ENCODE results near the gene ERGIC1. TPM values are rescaled to one million over a fixed set of nuclear protein-coding genes. Genes with fewer than 3 reads are reported as not detected.
A peak's percentile ranks its signal among the peaks of the same experiment; 100 is the strongest.

Gene ERGIC1
- total RNA-seq, 4 donors from 2014 or later, result 156 to 214 (median 175) TPM

- peak; percentile 50 to 55 for DNase-seq
- 6 to 8% methylated on average over 39 to 41 of the region's 54 CpGs for WGBS, 2 donors
- Histone ChIP-seq H3K4me3 (replicated peaks in 1 of 3) (peak overlapping the region in 2 of 3 donors; percentile 42 to 64), H3K27ac (peak overlapping the region; percentile 57 to 87 (median 67)), H3K27me3 (no peaks in the 10 kb centered on the region), H3K36me3 (no peaks in the 10 kb centered on the region), H3K9me3 (no peaks in the 10 kb centered on the region), H3K4me1 (peaks cover 10 to 12% of the 10 kb centered on the region in 2 donors)
- no peak for TF ChIP-seq CTCF (IDR thresholded peaks at IDR 0.05)
- TF ChIP-seq POLR2A (IDR thresholded peaks at IDR 0.05), result no peak
- intact Hi-C loops (cut with DNase I), result no loop called here
Measured at GRCh38 chr5:172958331-172959046, 124.4 kb downstream of the ERGIC1 start.

GRCh38 chr5:172959824-172960799 lies 126.1 kb downstream of the ERGIC1 start:
- DNase-seq, result no peak
- TF ChIP-seq POLR2A (IDR thresholded peaks at IDR 0.05) (no peak), CTCF (IDR thresholded peaks at IDR 0.05) (no peak)
- peak overlapping the region; percentile 3 to 87 (median 64) for H3K4me3 ChIP-seq (replicated peaks in 1 of 3)
- H3K27me3 ChIP-seq, result no peaks in the 10 kb centered on the region
- intact Hi-C loops (cut with DNase I), result no loop called here
- peak overlapping the region in 1 of 3 donors; percentile 87 for H3K27ac ChIP-seq
- 11 to 13% methylated on average over 28 of the region's 28 CpGs for WGBS, 2 donors
- H3K36me3 ChIP-seq, result no peaks in the 10 kb centered on the region
- no peaks in the 10 kb centered on the region for H3K9me3 ChIP-seq
- peaks cover 10 to 12% of the 10 kb centered on the region in 2 donors for H3K4me1 ChIP-seq

GRCh38 chr5:172969921-172970320 lies 135.9 kb downstream of the ERGIC1 start:
- H3K27me3 ChIP-seq, result no peaks in the 10 kb centered on the region
- no peaks in the 10 kb centered on the region for H3K4me1 ChIP-seq
- no peak for DNase-seq
- no peak for TF ChIP-seq POLR2A (IDR thresholded peaks at IDR 0.05)
- no peak for TF ChIP-seq CTCF (IDR thresholded peaks at IDR 0.05)
- peaks cover 8 to 10% of the 10 kb centered on the region in 2 donors for H3K36me3 ChIP-seq
- H3K27ac ChIP-seq, result no peak overlapping the region
- WGBS, 2 donors, result 89 to 93% methylated on average over 2 of the region's 2 CpGs
- H3K4me3 ChIP-seq (replicated peaks in 1 of 3), result no peak overlapping the region
- no peaks in the 10 kb centered on the region for H3K9me3 ChIP-seq
- intact Hi-C loops (cut with DNase I), result no loop called here

- WGBS, 2 donors, result 92 to 96% methylated on average over 3 of the region's 3 CpGs
- Histone ChIP-seq H3K27ac (no peak overlapping the region), H3K36me3 (peaks cover 8 to 10% of the 10 kb centered on the region in 2 donors), H3K9me3 (no peaks in the 10 kb centered on the region), H3K4me3 (replicated peaks in 1 of 3) (no peak overlapping the region), H3K27me3 (no peaks in the 10 kb centered on the region), H3K4me1 (no peaks in the 10 kb centered on the region)
- intact Hi-C loops (cut with DNase I), result no loop called here
- TF ChIP-seq CTCF (IDR thresholded peaks at IDR 0.05), result no peak
- no peak for TF ChIP-seq POLR2A (IDR thresholded peaks at IDR 0.05)
- DNase-seq, result no peak
Measured at GRCh38 chr5:172971482-172971881, 137.4 kb downstream of the ERGIC1 start.

All from thyroid gland (tissue), 4 donors.